HG02759 (cell line): ENCODE measurements around the gene SPTBN1.

ENCODE experiments used
- ATAC-seq: cut with Tn5 transposase; IDR thresholded peaks from one replicate; pipeline ENCODE4 v1.9.1; 2021; ENCODE audit warnings: mild to moderate bottlenecking, moderate library complexity; ENCODE audit not compliant: unreplicated experiment

Gene SPTBN1

GRCh38 chr2:54570321-54570855 lies 114.3 kb downstream of the SPTBN1 start:
- ATAC-seq, result no peak

- peak; percentile 63 for ATAC-seq
Observed at GRCh38 chr2:54570925-54571694, 115.0 kb downstream of the SPTBN1 start.

GRCh38 chr2:54572262-54572635 lies 116.1 kb downstream of the SPTBN1 start:
- no peak for ATAC-seq

- no peak for ATAC-seq
Observed at GRCh38 chr2:54572636-54573536, 116.8 kb downstream of the SPTBN1 start.

GRCh38 chr2:54573537-54573919 lies 117.4 kb downstream of the SPTBN1 start:
- ATAC-seq, result no peak

- peak; percentile 35 for ATAC-seq
Observed at GRCh38 chr2:54574107-54574859, 118.2 kb downstream of the SPTBN1 start.

GRCh38 chr2:54574860-54575247 lies 118.7 kb downstream of the SPTBN1 start:
- no peak for ATAC-seq

- ATAC-seq, result no peak
Observed at GRCh38 chr2:54575379-54575888, 119.3 kb downstream of the SPTBN1 start.

- no peak for ATAC-seq
Observed at GRCh38 chr2:54577035-54577434, 120.9 kb downstream of the SPTBN1 start.

GRCh38 chr2:54577944-54578647 lies 122.0 kb downstream of the SPTBN1 start:
- ATAC-seq, result no peak

- no peak for ATAC-seq
Observed at GRCh38 chr2:54578648-54579045, 122.5 kb downstream of the SPTBN1 start.

- ATAC-seq, result no peak
Observed at GRCh38 chr2:54579061-54579681, 123.0 kb downstream of the SPTBN1 start.

GRCh38 chr2:54579682-54580620 lies 123.8 kb downstream of the SPTBN1 start:
- ATAC-seq, result peak; percentile 82

- no peak for ATAC-seq
Observed at GRCh38 chr2:54581326-54582039, 125.4 kb downstream of the SPTBN1 start.

- no peak for ATAC-seq
Observed at GRCh38 chr2:54582987-54583386, 126.9 kb downstream of the SPTBN1 start.

GRCh38 chr2:54584598-54584997 lies 128.5 kb downstream of the SPTBN1 start:
- no peak for ATAC-seq

GRCh38 chr2:54585136-54585733 lies 129.1 kb downstream of the SPTBN1 start:
- no peak for ATAC-seq

- ATAC-seq, result no peak
Observed at GRCh38 chr2:54586062-54586461, 129.9 kb downstream of the SPTBN1 start.
